AG09309 (cell line): ENCODE results near the gene WDFY3.
"Not testable (repeated sequence)": the region's sequence is repeated elsewhere in the genome, so short reads cannot be mapped to it uniquely, and the experiment has no call there.

Experiments used
- DNase-seq: peaks from one replicate; pipeline ENCODE4 v3.0.0-alpha.2; 2010; ENCODE audit warnings: low read depth
- H3K4me3 ChIP-seq: 2 replicates; pipeline ENCODE4 v1.5.1; 2011; ENCODE audit warnings: mild to moderate bottlenecking, low read depth, low read length, moderate library complexity; ENCODE audit not compliant: control insufficient read depth
- CTCF ChIP-seq: IDR thresholded peaks from 2 replicates; pipeline ENCODE4 v1.5.1; 2011; ENCODE audit warnings: mild to moderate bottlenecking, low read depth, low read length, inconsistent platforms; ENCODE audit not compliant: insufficient read depth, control insufficient read depth; ENCODE audit errors: missing control alignments

WDFY3 gene

GRCh38 chr4:84672177-84672576 lies 294.3 kb downstream of the WDFY3 start:
- DNase-seq: no peak
- no peak for TF ChIP-seq CTCF
- no peak overlapping the region for H3K4me3 ChIP-seq

GRCh38 chr4:84669201-84669600 lies 297.3 kb downstream of the WDFY3 start:
- H3K4me3 ChIP-seq: no peak overlapping the region
- TF ChIP-seq CTCF: no peak
- DNase-seq: no peak

- no peak for TF ChIP-seq CTCF
- H3K4me3 ChIP-seq: no peak overlapping the region
- no peak for DNase-seq
Measured at GRCh38 chr4:84666439-84666838, 300.1 kb downstream of the WDFY3 start.

- DNase-seq: not testable (repeated sequence)
Measured at GRCh38 chr4:84664767-84665166, 301.7 kb downstream of the WDFY3 start.

GRCh38 chr4:84661191-84661939 lies 305.1 kb downstream of the WDFY3 start:
- no peak for TF ChIP-seq CTCF
- no peak for DNase-seq
- no peak overlapping the region for H3K4me3 ChIP-seq

More at GRCh38 chr4:84664767-84665166, 301.7 kb downstream of the WDFY3 start:
- not testable (repeated sequence) for H3K4me3 ChIP-seq

GRCh38 chr4:84660606-84661005 lies 305.9 kb downstream of the WDFY3 start:
- TF ChIP-seq CTCF: no peak
- DNase-seq: no peak
- no peak overlapping the region for H3K4me3 ChIP-seq

- no peak for DNase-seq
- no peak for TF ChIP-seq CTCF
Measured at GRCh38 chr4:84652478-84652877, 314.0 kb downstream of the WDFY3 start.

More at GRCh38 chr4:84652478-84652877, 314.0 kb downstream of the WDFY3 start:
- H3K4me3 ChIP-seq: no peak overlapping the region
